GM12892 (cell line): ENCODE results near the gene PDS5B.

Experiments
- POLR2A ChIP-seq: IDR thresholded peaks from 2 replicates; pipeline ENCODE4 v1.6.1; 2011; ENCODE audit warnings: low read depth, low read length, control low read depth
- POLR2AphosphoS5 ChIP-seq: IDR thresholded peaks from 2 replicates; pipeline ENCODE4 v1.6.1; 2011; ENCODE audit warnings: low read depth, low read length, control low read depth
- TAF1 ChIP-seq: IDR thresholded peaks from 2 replicates; pipeline ENCODE4 v1.6.1; 2011; ENCODE audit warnings: low read depth, mild to moderate bottlenecking, control low read depth, low read length, borderline replicate concordance

DNA sequence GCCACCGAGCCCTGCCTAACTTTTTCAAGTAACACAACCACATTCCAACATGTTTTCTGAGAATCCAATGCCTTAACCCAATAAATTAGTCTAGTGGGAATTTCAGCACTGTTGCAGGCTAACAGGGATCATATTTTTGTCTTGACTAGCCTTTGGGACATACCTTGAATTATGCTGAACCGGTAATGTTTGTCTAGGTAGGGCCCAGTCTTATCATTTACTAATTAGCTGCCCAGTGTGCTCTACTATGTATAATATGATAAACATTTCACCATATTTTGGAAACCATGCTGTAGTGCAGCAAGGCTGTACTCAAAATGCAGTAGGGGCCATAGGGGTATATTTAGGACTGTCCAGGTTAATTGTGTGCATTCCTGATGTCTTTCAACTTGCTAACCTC is 3.3 kb upstream of the PDS5B start:
- TF ChIP-seq POLR2A = no peak
- no peak for TF ChIP-seq POLR2AphosphoS5
- no peak for TF ChIP-seq TAF1
